Uterine smooth muscle cell (primary cell): Measurements from ENCODE around the gene CYB5RL. TPM values are rescaled to one million over a fixed set of nuclear protein-coding genes. Genes with fewer than 3 reads are reported as not detected.

Experiments used
- total RNA-seq: library from RNA; depleted of rRNA; stranded (reverse); fragments of >200 nt; gene quantifications from 2 replicates; pipeline ENCODE4 v1.2.3, GENCODE V29; 2014

The CYB5RL gene
- 6.6 and 7.2 TPM in 2 replicates for total RNA-seq

GRCh38 chr1:54199765-54200518 is at the start of gene CYB5RL, which contains the start of gene MRPL37:
CYB5RL (minus strand) TSS chr1:54200030; CDS start chr1:54195616, 4,414 bp downstream.
MRPL37 (plus strand) TSS chr1:54200167; CDS start chr1:54200244, 77 bp downstream.

GRCh38 chr1:54152696-54153095 is 47.1 kb downstream of the CYB5RL start, which contains the start of gene CDCP2:
CDCP2 (minus strand) TSS chr1:54153000; CDS start chr1:54152922, 78 bp downstream.

Other genes starting within 250 kb of the CYB5RL start
- gene LDLRAD1, start 181.8 kb downstream of the CYB5RL start, total RNA-seq = under 0.01 TPM in 1 of 2 replicates, not detected in the other
- 150 and 341 TPM in 2 replicates for gene TMEM59, start 146.8 kb downstream of the CYB5RL start, total RNA-seq
- 3.0 and 3.5 TPM in 2 replicates for gene TCEANC2, start 146.4 kb downstream of the CYB5RL start, total RNA-seq
- not detected in 2 replicates for gene CDCP2, start 47.0 kb downstream of the CYB5RL start, total RNA-seq
- gene MRPL37, start 137 bp upstream of the CYB5RL start, total RNA-seq = 42.6 and 60.4 TPM in 2 replicates
- gene SSBP3, start 206.4 kb upstream of the CYB5RL start, total RNA-seq = 8.7 and 11.7 TPM in 2 replicates